ELF-1 (cell line): ENCODE measurements around the gene KIAA1755.
"Not testable (repeated sequence)": the region's sequence is repeated elsewhere in the genome, so short reads cannot be mapped to it uniquely, and the experiment has no call there.

Experiments
- DNase-seq: peaks from one replicate; pipeline ENCODE4 v3.0.0-alpha.2; 2016; ENCODE audit warnings: low read depth, low spot score

The KIAA1755 gene

GRCh38 chr20:38266426-38266825, 5.9 kb upstream of the KIAA1755 start:
- no peak for DNase-seq

GRCh38 chr20:38262931-38263330, 2.4 kb upstream of the KIAA1755 start:
- DNase-seq = no peak

- no peak for DNase-seq
These were observed 487 bp upstream of the KIAA1755 start for GRCh38 chr20:38261054-38261390.

GRCh38 chr20:38260025-38260377, 534 bp downstream of the KIAA1755 start:
- no peak for DNase-seq

GRCh38 chr20:38258545-38259215, 1.9 kb downstream of the KIAA1755 start:
- no peak for DNase-seq

- no peak for DNase-seq
These were observed 3.6 kb downstream of the KIAA1755 start for GRCh38 chr20:38256966-38257365.

GRCh38 chr20:38256021-38256420, 4.5 kb downstream of the KIAA1755 start:
- DNase-seq = no peak

GRCh38 chr20:38255393-38255792, 5.1 kb downstream of the KIAA1755 start:
- no peak for DNase-seq

- not testable (repeated sequence) for DNase-seq
These were observed 5.9 kb downstream of the KIAA1755 start for GRCh38 chr20:38254621-38255020.

GRCh38 chr20:38253571-38253970, 7.0 kb downstream of the KIAA1755 start:
- no peak for DNase-seq

GRCh38 chr20:38252292-38253288, 7.9 kb downstream of the KIAA1755 start:
- DNase-seq = peak; percentile 21

- DNase-seq = not testable (repeated sequence)
These were observed 9.1 kb downstream of the KIAA1755 start for GRCh38 chr20:38251441-38251840.

GRCh38 chr20:38250609-38251008, 9.9 kb downstream of the KIAA1755 start:
- DNase-seq = no peak

GRCh38 chr20:38249536-38250310, 10.8 kb downstream of the KIAA1755 start:
- no peak for DNase-seq

GRCh38 chr20:38248133-38248532, 12.4 kb downstream of the KIAA1755 start:
- no peak for DNase-seq

- DNase-seq = not testable (repeated sequence)
These were observed 12.8 kb downstream of the KIAA1755 start for GRCh38 chr20:38247725-38248124.

- no peak for DNase-seq
These were observed 13.4 kb downstream of the KIAA1755 start for GRCh38 chr20:38247166-38247509.

GRCh38 chr20:38246357-38247165, 14.0 kb downstream of the KIAA1755 start:
- no peak for DNase-seq

- no peak for DNase-seq
These were observed 14.8 kb downstream of the KIAA1755 start for GRCh38 chr20:38245753-38246152.

GRCh38 chr20:38243709-38244020, 16.9 kb downstream of the KIAA1755 start:
- no peak for DNase-seq

- DNase-seq = peak; percentile 53
These were observed 17.5 kb downstream of the KIAA1755 start for GRCh38 chr20:38242848-38243708.
